OCI-LY1 (cell line): ENCODE measurements around the gene C2.

Experiments used
- CTCF ChIP-seq: fragments of 200-600 bp; sonication (generic), shearing (Covaris generic); IDR thresholded peaks from 2 replicates; pipeline ENCODE4 v1.5.1; 2017; ENCODE audit warnings: mild to moderate bottlenecking, antibody characterized with exemption, low read length, moderate library complexity, mixed read lengths
- EZH2 ChIP-seq: fragments of 200-600 bp; sonication (generic), shearing (Covaris generic); IDR thresholded peaks from 2 replicates; pipeline ENCODE4 v1.8.0; 2017; ENCODE audit warnings: borderline replicate concordance, mixed run types, mild to moderate bottlenecking, antibody characterized with exemption, low read length, moderate library complexity, mixed read lengths

GRCh38 chr6:31920811-31921210 is 6.7 kb upstream of the C2 start:
- no peak for TF ChIP-seq CTCF
- TF ChIP-seq EZH2 = no peak
